ENCODE results near the gene MTMR11. TPM values are rescaled to one million over a fixed set of nuclear protein-coding genes. Genes with fewer than 3 reads are reported as not detected.
A peak's percentile ranks its signal among the peaks of the same experiment; 100 is the strongest.
"Not testable (repeated sequence)": the region's sequence is repeated elsewhere in the genome, so short reads cannot be mapped to it uniquely, and the experiment has no call there.

MTMR11 gene
- total RNA-seq, 2 experiments from 2014 or later = 1.7 to 2.2 TPM

DNA sequence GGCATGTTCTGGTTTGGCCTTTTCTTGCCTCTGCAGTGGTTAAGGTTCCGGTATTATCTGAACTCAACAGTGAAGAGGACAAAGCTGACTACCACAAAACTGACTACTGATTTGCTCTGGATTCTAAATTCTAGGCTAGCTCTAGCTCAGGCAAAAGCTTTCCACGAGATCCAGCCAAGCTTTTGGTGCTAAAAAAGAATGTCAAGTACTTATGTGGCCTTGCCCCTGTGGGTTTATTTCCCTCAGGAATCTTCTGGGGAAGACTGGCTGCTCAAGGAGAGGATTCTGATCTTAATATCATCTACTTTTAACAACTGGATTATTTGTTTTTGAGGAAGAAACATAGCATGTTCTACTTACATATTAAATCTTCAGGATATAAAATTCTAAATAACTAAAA lies 26.1 kb upstream of the MTMR11 start:
- Mint-ChIP-seq H3K27ac (peak overlapping the region; percentile 9), H3K36me3 (peaks cover 43% of the 10 kb centered on the region), H3K9me3 (no peaks in the 10 kb centered on the region), H3K27me3 (no peaks in the 10 kb centered on the region), H3K4me3 (no peak overlapping the region), H3K4me1 (ENCODE audit: low read depth) (peaks cover 22% of the 10 kb centered on the region)
- no peak for DNase-seq
- intact Hi-C loops (cut with micrococcal nuclease) = loop anchor here (1.0 to 2.0 kb wide), 4 partner anchors 36 to 224 kb away; no protein-coding TSS in a partner anchor
- POLR2A ChIA-PET = interaction anchor here (0.5 to 0.9 kb wide), 2 partner anchors 40 to 224 kb away, joined by 3 read pairs; no protein-coding TSS in a partner anchor
- CTCF ChIA-PET = interaction anchor here (0.6 to 3.0 kb wide), 33 partner anchors 15 to 239 kb away, joined by 3 to 31 read pairs (median 5); partner anchors contain the start of gene OTUD7B

DNA sequence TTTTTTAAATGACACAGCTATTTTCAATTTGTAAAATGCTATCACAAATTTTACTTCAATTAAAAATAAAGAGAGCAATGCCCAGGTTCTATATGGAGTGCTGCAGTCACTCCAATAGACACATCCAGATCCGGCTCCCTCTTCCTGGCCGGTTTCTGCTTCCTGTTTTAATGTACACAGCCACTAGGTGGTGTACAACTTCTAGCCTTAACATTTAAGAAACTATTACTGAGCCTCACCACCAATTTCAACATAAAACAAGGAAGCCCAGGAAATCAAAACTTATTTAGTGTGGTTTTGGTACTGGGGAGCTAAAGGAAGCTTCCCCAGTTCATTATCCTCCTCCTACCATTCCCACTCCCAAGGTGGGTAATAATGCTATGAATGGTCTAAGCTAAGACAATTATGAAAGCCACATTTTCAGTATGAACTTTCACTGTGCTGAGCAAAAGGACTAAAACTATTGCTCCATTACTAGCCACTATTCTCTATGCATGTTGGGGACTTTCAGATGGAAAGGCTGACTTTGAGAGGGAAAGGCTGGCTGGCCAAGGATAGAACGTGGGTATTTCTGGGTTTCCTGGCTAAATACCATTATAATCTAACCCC lies 25.5 kb upstream of the MTMR11 start:
- H3K4me1 Mint-ChIP-seq (ENCODE audit: low read depth) = peaks cover 22% of the 10 kb centered on the region
- peak; percentile 47 for DNase-seq
- peaks cover 43% of the 10 kb centered on the region for H3K36me3 Mint-ChIP-seq
- H3K9me3 Mint-ChIP-seq = no peaks in the 10 kb centered on the region
- no peak overlapping the region for H3K4me3 Mint-ChIP-seq
- POLR2A ChIA-PET = interaction anchor here (0.9 kb wide), 1 partner anchor 39 kb away, joined by 3 read pairs; no protein-coding TSS in a partner anchor
- intact Hi-C loops (cut with micrococcal nuclease) = loop anchor here (1.0 to 2.0 kb wide), 4 partner anchors 36 to 225 kb away; no protein-coding TSS in a partner anchor
- no peaks in the 10 kb centered on the region for H3K27me3 Mint-ChIP-seq
- CTCF ChIA-PET = interaction anchor here (0.6 to 3.0 kb wide), 37 partner anchors 15 to 239 kb away, joined by 3 to 31 read pairs (median 4); partner anchors contain the start of gene OTUD7B
- H3K27ac Mint-ChIP-seq = peak overlapping the region; percentile 9

- intact Hi-C loops (cut with micrococcal nuclease); H3K9me3 Mint-ChIP-seq; POLR2A ChIA-PET; CTCF ChIA-PET; H3K4me3 Mint-ChIP-seq; DNase-seq; H3K27ac Mint-ChIP-seq; H3K27me3 Mint-ChIP-seq: not testable (repeated sequence)
- Mint-ChIP-seq H3K36me3 (peaks cover 59% of the 10 kb centered on the region), H3K4me1 (ENCODE audit: low read depth) (peaks cover 11% of the 10 kb centered on the region)
These were observed 20.9 kb upstream of the MTMR11 start for GRCh38 chr1:149957548-149957947.

- ChIA-PET CTCF (interaction anchor here (1.3 kb wide), 1 partner anchor 11 kb away, joined by 5 read pairs; no protein-coding TSS in a partner anchor), POLR2A (no interaction called here)
- intact Hi-C loops (cut with micrococcal nuclease) = no loop called here
- no peaks in the 10 kb centered on the region for H3K27me3 Mint-ChIP-seq
- no peaks in the 10 kb centered on the region for H3K9me3 Mint-ChIP-seq
- H3K36me3 Mint-ChIP-seq = peaks cover 50% of the 10 kb centered on the region
- H3K4me3 Mint-ChIP-seq = no peak overlapping the region
- no peak for DNase-seq
- H3K27ac Mint-ChIP-seq = no peak overlapping the region
- H3K4me1 Mint-ChIP-seq (ENCODE audit: low read depth) = no peaks in the 10 kb centered on the region
These were observed 13.2 kb upstream of the MTMR11 start for GRCh38 chr1:149949911-149950310.

GRCh38 chr1:149945206-149945605 lies 8.5 kb upstream of the MTMR11 start:
- Mint-ChIP-seq H3K27ac (no peak overlapping the region), H3K4me1 (ENCODE audit: low read depth) (no peaks in the 10 kb centered on the region), H3K4me3 (no peak overlapping the region), H3K9me3 (no peaks in the 10 kb centered on the region), H3K27me3 (no peaks in the 10 kb centered on the region), H3K36me3 (peaks cover 34% of the 10 kb centered on the region)
- intact Hi-C loops (cut with micrococcal nuclease) = no loop called here
- ChIA-PET CTCF (interaction anchor here (1.2 kb wide), 1 partner anchor 128 kb away, joined by 5 read pairs; no protein-coding TSS in a partner anchor), POLR2A (no interaction called here)
- DNase-seq = no peak

DNA sequence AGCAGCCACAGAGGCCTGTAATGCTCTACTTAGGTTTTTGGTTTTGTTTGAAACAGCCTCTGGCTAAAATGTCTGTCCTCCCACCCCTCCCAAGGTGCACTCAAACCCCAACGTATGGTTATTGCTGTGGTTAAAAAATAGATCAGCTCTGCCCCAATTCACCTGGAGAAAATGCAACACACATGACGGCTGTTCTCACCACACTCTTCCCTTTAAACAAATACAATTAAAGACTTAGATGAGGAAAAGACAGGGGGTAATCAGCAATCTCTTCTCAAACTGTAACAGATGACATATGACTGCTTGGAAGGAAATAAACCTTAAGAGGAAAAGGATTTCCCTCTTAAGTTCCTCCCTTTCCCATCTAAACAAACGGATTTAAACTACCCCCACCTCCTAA lies 6.2 kb upstream of the MTMR11 start:
- ChIA-PET CTCF (interaction anchor here (0.8 kb wide), 1 partner anchor 19 kb away, joined by 5 read pairs; no protein-coding TSS in a partner anchor), POLR2A (interaction anchor here (1.2 kb wide), 1 partner anchor 15 kb away, joined by 5 read pairs; no protein-coding TSS in a partner anchor)
- intact Hi-C loops (cut with micrococcal nuclease) = no loop called here
- no peak for DNase-seq
- no peak overlapping the region for H3K27ac Mint-ChIP-seq
- peaks cover 24% of the 10 kb centered on the region for H3K36me3 Mint-ChIP-seq
- no peaks in the 10 kb centered on the region for H3K9me3 Mint-ChIP-seq
- H3K4me1 Mint-ChIP-seq (ENCODE audit: low read depth) = peaks cover 17% of the 10 kb centered on the region
- H3K4me3 Mint-ChIP-seq = no peak overlapping the region
- no peaks in the 10 kb centered on the region for H3K27me3 Mint-ChIP-seq

- CTCF ChIA-PET = interaction anchor here (0.8 kb wide), 1 partner anchor 20 kb away, joined by 5 read pairs; no protein-coding TSS in a partner anchor
- Mint-ChIP-seq H3K4me1 (ENCODE audit: low read depth) (peaks cover 24% of the 10 kb centered on the region), H3K27me3 (no peaks in the 10 kb centered on the region), H3K4me3 (no peak overlapping the region), H3K36me3 (peaks cover 19% of the 10 kb centered on the region), H3K27ac (no peak overlapping the region), H3K9me3 (no peaks in the 10 kb centered on the region)
- POLR2A ChIA-PET = interaction anchor here (1.2 kb wide), 1 partner anchor 14 kb away, joined by 5 read pairs; no protein-coding TSS in a partner anchor
- no peak for DNase-seq
- intact Hi-C loops (cut with micrococcal nuclease) = no loop called here
These were observed 5.5 kb upstream of the MTMR11 start for GRCh38 chr1:149942207-149942606.

GRCh38 chr1:149940427-149940826 lies 3.7 kb upstream of the MTMR11 start:
- no peak for DNase-seq
- H3K4me1 Mint-ChIP-seq (ENCODE audit: low read depth) = peaks cover 31% of the 10 kb centered on the region
- H3K36me3 Mint-ChIP-seq = peaks cover 12% of the 10 kb centered on the region
- no peak overlapping the region for H3K4me3 Mint-ChIP-seq
- no peaks in the 10 kb centered on the region for H3K9me3 Mint-ChIP-seq
- no peaks in the 10 kb centered on the region for H3K27me3 Mint-ChIP-seq
- POLR2A ChIA-PET = interaction anchor here (1.0 kb wide), 1 partner anchor 53 kb away, joined by 3 read pairs; a partner anchor contains a TSS
- intact Hi-C loops (cut with micrococcal nuclease) = no loop called here
- CTCF ChIA-PET = interaction anchor here (0.6 kb wide), 1 partner anchor 247 kb away, joined by 3 read pairs; no protein-coding TSS in a partner anchor
- H3K27ac Mint-ChIP-seq = no peak overlapping the region

- H3K36me3 Mint-ChIP-seq, DNase-seq, H3K9me3 Mint-ChIP-seq, H3K4me3 Mint-ChIP-seq, H3K27me3 Mint-ChIP-seq, CTCF ChIA-PET: not testable (repeated sequence)
- intact Hi-C loops (cut with micrococcal nuclease) = loop anchor here (1.0 to 5.0 kb wide), 2 partner anchors 11 to 74 kb away; partner anchors contain the start of genes OTUD7B and SF3B4
- H3K27ac Mint-ChIP-seq = peak overlapping the region; percentile 72
- peaks cover 31% of the 10 kb centered on the region for H3K4me1 Mint-ChIP-seq (ENCODE audit: low read depth)
- POLR2A ChIA-PET = interaction anchor here (0.6 to 2.6 kb wide), 6 partner anchors 9 to 79 kb away, joined by 3 to 13 read pairs (median 4); partner anchors contain the start of gene SF3B4
These were observed 2.0 kb upstream of the MTMR11 start for GRCh38 chr1:149938668-149939003.

- ChIA-PET CTCF (no interaction called here), POLR2A (interaction anchor here (1.3 to 2.6 kb wide), 2 partner anchors 50 to 53 kb away, joined by 3 to 13 read pairs; a partner anchor contains a TSS)
- Mint-ChIP-seq H3K27ac (peak overlapping the region; percentile 51), H3K4me1 (ENCODE audit: low read depth) (peaks cover 31% of the 10 kb centered on the region), H3K27me3 (no peaks in the 10 kb centered on the region), H3K36me3 (no peaks in the 10 kb centered on the region), H3K4me3 (peak overlapping the region; percentile 16), H3K9me3 (no peaks in the 10 kb centered on the region)
- peak; percentile 42 for DNase-seq
- intact Hi-C loops (cut with micrococcal nuclease) = loop anchor here (5.0 kb wide), 1 partner anchor 75 kb away; the partner anchor contains the start of gene OTUD7B
These were observed 1.1 kb upstream of the MTMR11 start for GRCh38 chr1:149937759-149938158.

DNA sequence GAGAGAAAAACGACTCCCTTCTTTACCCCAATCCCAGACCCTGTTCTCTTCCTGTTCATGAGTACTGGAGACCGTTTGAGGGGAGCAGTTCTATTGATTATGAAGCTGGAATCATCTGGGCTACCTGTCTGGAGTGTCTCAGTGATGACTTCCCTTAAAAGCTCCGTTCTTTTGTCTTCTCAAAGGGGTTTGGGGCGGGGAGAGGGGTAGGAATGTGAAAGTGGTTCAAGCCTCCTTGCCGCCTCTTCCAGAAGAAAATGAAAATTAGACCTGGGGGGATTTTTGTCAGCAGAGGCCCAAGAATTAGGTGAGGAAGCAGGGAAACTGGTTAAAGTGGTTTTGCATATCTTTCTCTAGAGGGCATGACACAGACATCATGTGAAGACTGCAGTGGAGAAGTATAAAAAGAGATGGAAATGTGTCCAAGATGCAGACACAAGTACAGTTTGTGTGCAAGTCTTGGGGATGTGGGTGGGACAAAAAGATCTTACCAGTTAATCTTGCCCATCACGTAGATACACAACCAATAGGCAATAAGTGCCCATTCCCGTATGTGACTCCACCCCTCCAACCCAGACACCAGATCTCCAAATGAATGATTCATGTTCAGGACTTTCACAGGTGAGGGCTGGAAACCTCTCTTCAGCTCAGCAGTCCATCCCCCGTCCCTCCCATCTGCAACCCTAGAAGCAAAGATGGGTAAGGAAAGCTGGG lies 470 bp upstream of the MTMR11 start:
- peaks cover 31% of the 10 kb centered on the region for H3K4me1 Mint-ChIP-seq (ENCODE audit: low read depth)
- no peak for DNase-seq
- H3K4me3 Mint-ChIP-seq = no peak overlapping the region
- no peaks in the 10 kb centered on the region for H3K9me3 Mint-ChIP-seq
- H3K27ac Mint-ChIP-seq = peak overlapping the region; percentile 25
- H3K27me3 Mint-ChIP-seq = no peaks in the 10 kb centered on the region
- intact Hi-C loops (cut with micrococcal nuclease) = loop anchor here (5.0 kb wide), 1 partner anchor 75 kb away; the partner anchor contains the start of gene OTUD7B
- ChIA-PET POLR2A (interaction anchor here (1.1 to 2.6 kb wide), 3 partner anchors 9 to 53 kb away, joined by 3 to 13 read pairs (median 3); a partner anchor contains a TSS), CTCF (no interaction called here)
- H3K36me3 Mint-ChIP-seq = no peaks in the 10 kb centered on the region

DNA sequence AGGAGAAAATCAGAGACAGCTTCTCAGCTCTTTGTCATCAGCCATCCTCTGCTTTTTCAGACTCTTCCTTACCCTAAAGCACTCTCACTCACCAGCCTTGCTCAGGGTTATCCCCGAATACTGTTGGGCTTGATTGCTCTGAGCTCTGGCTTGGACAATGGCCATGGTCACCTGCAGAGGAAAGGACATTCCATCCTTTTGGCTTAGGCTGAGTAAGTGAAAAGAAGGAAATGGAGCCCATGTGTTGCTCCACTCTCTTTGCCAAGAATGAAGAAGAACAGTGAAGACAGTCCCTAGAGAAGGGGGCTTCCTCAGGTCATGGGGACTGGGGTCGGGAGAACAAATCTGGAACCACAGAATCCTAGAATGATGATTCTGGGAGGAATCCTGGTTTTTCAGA lies 2.3 kb downstream of the MTMR11 start:
- Mint-ChIP-seq H3K27ac (no peak overlapping the region), H3K9me3 (no peaks in the 10 kb centered on the region), H3K27me3 (no peaks in the 10 kb centered on the region), H3K4me1 (ENCODE audit: low read depth) (peaks cover 39% of the 10 kb centered on the region), H3K4me3 (no peak overlapping the region), H3K36me3 (no peaks in the 10 kb centered on the region)
- no peak for DNase-seq
- ChIA-PET CTCF (no interaction called here), POLR2A (interaction anchor here (0.7 kb wide), 1 partner anchor 46 kb away, joined by 3 read pairs; a partner anchor contains a TSS)
- intact Hi-C loops (cut with micrococcal nuclease) = no loop called here

Data from activated CD4-positive, alpha-beta memory T cell treated with anti-CD3 and anti-CD28 coated beads for 36 hours (primary cell).